Endothelial cell of umbilical vein (primary cell): ENCODE results near the gene GPAT3. TPM values are rescaled to one million over a fixed set of nuclear protein-coding genes. Genes with fewer than 3 reads are reported as not detected.

ENCODE experiments used
- BruUV-seq: library from RNA; stranded (reverse); fragments of 400-500 nt; replicated peaks from 2 replicates; lab custom pipeline; 2021; lab: Mats Ljungman, UMichigan
- CTCF ChIA-PET: fragments of 300-600, 350-600 bp; sonication (Branson Sonifier 250); formaldehyde crosslinking; loops from one replicate; lab custom pipeline; 2021; ENCODE audit warnings: antibody characterized with exemption, inconsistent platforms; lab: Charles Lee
- POLR2A ChIA-PET: fragments of 300-600, 350-600 bp; sonication (Branson Sonifier 250); formaldehyde crosslinking; loops from one replicate; lab custom pipeline; 2021; ENCODE audit warnings: antibody characterized with exemption, inconsistent platforms; lab: Charles Lee
- DNase-seq: peaks from one replicate; pipeline ENCODE4 v3.0.0-alpha.2; 2011; ENCODE audit warnings: low read depth, low spot score
- FAIRE-seq: peaks from 2 replicates; lab custom pipeline; 2011; peaks lifted over from hg19 to GRCh38; lab: Jason Lieb, UNC
- H2AFZ ChIP-seq: 2 replicates; pipeline ENCODE4 v1.6.0; 2012; ENCODE audit warnings: low read depth, low read length, control low read depth, inconsistent platforms
- H3K27ac ChIP-seq: 2 replicates; pipeline ENCODE4 v1.5.1; 2011; ENCODE audit warnings: low read depth, mild to moderate bottlenecking, control low read depth, low read length, moderate library complexity; ENCODE audit not compliant: insufficient read depth
- H3K27me3 ChIP-seq, 2 experiments: 2 replicates each; pipeline versions ENCODE4 v1.6.0 to v1.6.1; 2011; ENCODE audit warnings: low read length in 2 of 2, mixed read lengths in 1 of 2; ENCODE audit not compliant: control insufficient read depth in 2 of 2, insufficient read depth in 2 of 2
- H3K36me3 ChIP-seq, 2 experiments: 2 replicates in 1 of 2; 3 replicates in 1 of 2; pipeline ENCODE4 v1.5.1; 2011; ENCODE audit warnings: low read length in 2 of 2, mild to moderate bottlenecking in 1 of 2, moderate library complexity in 1 of 2; ENCODE audit not compliant: control insufficient read depth in 2 of 2, insufficient read depth in 2 of 2; ENCODE audit errors: extremely low read depth in 1 of 2
- H3K4me1 ChIP-seq: 3 replicates; pipeline ENCODE4 v1.5.1; 2011; ENCODE audit warnings: mild to moderate bottlenecking, low read length; ENCODE audit not compliant: control insufficient read depth, insufficient read depth; ENCODE audit errors: extremely low read depth
- H3K4me2 ChIP-seq: 2 replicates; pipeline ENCODE4 v1.6.1; 2011; ENCODE audit warnings: low read length, control low read depth, mixed read lengths; ENCODE audit not compliant: insufficient read depth
- H3K4me3 ChIP-seq, 3 experiments: fragments of 200-600 bp in 1 of 3; sonication (generic), shearing (Covaris generic) in 1 of 3; replicated peaks in 1 of 3; 2 replicates each; pipeline ENCODE4 v1.5.1; 2011 to 2016; ENCODE audit warnings: control low read depth in 3 of 3, low read length in 3 of 3, mild to moderate bottlenecking in 2 of 3, inconsistent platforms in 1 of 3, low read depth in 1 of 3, moderate library complexity in 1 of 3; ENCODE audit not compliant: insufficient read depth in 1 of 3
- H3K79me2 ChIP-seq: 2 replicates; pipeline ENCODE4 v1.6.0; 2012; ENCODE audit warnings: low read length, inconsistent platforms; ENCODE audit not compliant: control insufficient read depth, insufficient read depth
- H3K9ac ChIP-seq: replicated peaks from 2 replicates; pipeline ENCODE3; 2011; ENCODE audit warnings: low read length, control low read depth; ENCODE audit not compliant: insufficient read depth; ENCODE audit errors: extremely low read depth
- H3K9me1 ChIP-seq: replicated peaks from 3 replicates; pipeline ENCODE4 v1.6.0; 2011; ENCODE audit warnings: mild to moderate bottlenecking, low read length; ENCODE audit not compliant: control insufficient read depth, insufficient read depth; ENCODE audit errors: extremely low read depth
- H3K9me3 ChIP-seq: replicated peaks from 2 replicates; pipeline ENCODE4 v1.5.1; 2012; ENCODE audit warnings: low read length, inconsistent platforms; ENCODE audit not compliant: control insufficient read depth, insufficient read depth
- H4K20me1 ChIP-seq: replicated peaks from 2 replicates; pipeline ENCODE3; 2011; ENCODE audit warnings: mild to moderate bottlenecking, low read length; ENCODE audit not compliant: control insufficient read depth, insufficient read depth; ENCODE audit errors: extremely low read depth
- EZH2 ChIP-seq: IDR thresholded peaks from 2 replicates; pipeline ENCODE4 v1.6.1; 2012; ENCODE audit warnings: borderline replicate concordance, low read depth, mild to moderate bottlenecking, moderate library complexity, low read length, inconsistent platforms; ENCODE audit not compliant: severe bottlenecking
- FOS ChIP-seq: IDR thresholded peaks from 2 replicates; pipeline ENCODE4 v1.6.1; 2011; ENCODE audit warnings: mild to moderate bottlenecking, low read length, moderate library complexity, borderline replicate concordance; ENCODE audit not compliant: insufficient read depth
- GATA2 ChIP-seq: IDR thresholded peaks from 2 replicates; pipeline ENCODE4 v1.7.0; 2011; ENCODE audit warnings: low read depth, mild to moderate bottlenecking, moderate library complexity, mixed read lengths, low read length; ENCODE audit not compliant: insufficient read length, insufficient read depth
- JUN ChIP-seq: IDR thresholded peaks from 2 replicates; pipeline ENCODE4 v1.6.1; 2011; ENCODE audit warnings: borderline replicate concordance, low read depth; ENCODE audit not compliant: insufficient read length, insufficient read depth
- MYC ChIP-seq: IDR thresholded peaks from one replicate; pipeline ENCODE4 v1.6.1; 2011; ENCODE audit warnings: mild to moderate bottlenecking, low read depth, low read length
- POLR2A ChIP-seq: IDR thresholded peaks from 2 replicates; pipeline ENCODE4 v1.6.1; 2012; ENCODE audit warnings: low read depth, mild to moderate bottlenecking, control low read depth, low read length
- POLR2AphosphoS5 ChIP-seq: IDR thresholded peaks from 2 replicates; pipeline ENCODE4 v1.6.1; 2012; ENCODE audit warnings: low read depth, mild to moderate bottlenecking, control low read depth, low read length, moderate library complexity; ENCODE audit not compliant: insufficient read depth
- dilution Hi-C: fragments of 300-500 bp; cut with MboI; formaldehyde crosslinking; loops from one replicate; pipeline ENCODE4 v1.15.0; 2019; ENCODE audit warnings: low sequenced_read_pairs; ENCODE audit not compliant: extremely low pct_ligation_motif_present
- intact Hi-C: fragments of 100-400 bp; cut with micrococcal nuclease; formaldehyde crosslinking; loops from one replicate; pipeline ENCODE4 v1.10.0; 2022
- polyA plus RNA-seq, 4 experiments: library from polyadenylated mRNA; depleted of rRNA in 3 of 4; stranded (reverse) in 3 of 4; unstranded in 1 of 4; fragments of >200 nt; gene quantifications; 2 replicates each; pipeline versions ENCODE4 v1.2.1 to v1.2.3, GENCODE V29; 2011 to 2012; ENCODE audit warnings: missing spikeins in 1 of 4
- total RNA-seq: library from RNA; stranded (reverse); gene quantifications from 2 replicates; pipeline ENCODE4 v1.2.3, GENCODE V29; 2021
- TF ChIP-seq, protein P1 (sequence below): IDR thresholded peaks from 2 replicates; pipeline ENCODE4 v1.6.1; 2011; ENCODE audit not compliant: insufficient read depth, insufficient read length
- TF ChIP-seq, protein P2 (sequence below), 2 donors: IDR thresholded peaks; 1 replicate in 1 of 2; 2 replicates in 1 of 2; pipeline ENCODE4 v1.5.1; 2011; ENCODE audit warnings: low read length in 2 of 2, mild to moderate bottlenecking in 2 of 2, moderate library complexity in 2 of 2, control low read depth in 1 of 2, inconsistent platforms in 1 of 2, low read depth in 1 of 2; ENCODE audit not compliant: insufficient read depth in 1 of 2; ENCODE audit errors: extremely low read depth in 1 of 2

The GPAT3 gene
- total and polyA plus RNA-seq, 2 donors (not counting 3 experiments of a cell fraction or from before 2014, with no cell fraction given) = 0.36 to 2.1 TPM

DNA sequence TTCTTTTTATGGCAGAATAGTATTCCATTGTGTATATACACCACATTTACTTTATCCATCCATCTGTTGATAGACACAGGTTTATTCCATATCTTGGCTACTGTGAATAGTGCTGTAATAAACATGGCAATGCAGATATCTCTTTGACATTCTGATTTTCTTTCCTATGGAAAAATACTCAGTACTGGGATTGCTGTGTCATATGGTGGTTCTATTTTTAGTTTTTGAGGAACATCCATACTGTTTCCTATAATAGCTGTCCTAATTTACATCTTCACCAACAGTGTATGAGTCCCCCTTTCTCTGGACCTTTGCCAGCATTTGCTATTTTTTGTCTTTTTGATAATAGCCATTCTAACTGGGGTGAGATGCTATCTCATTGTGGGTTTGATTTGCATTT, 73.5 kb downstream of the GPAT3 start:
- no peak overlapping the region for H3K4me2 ChIP-seq
- FAIRE-seq (no peak), DNase-seq (no peak)
- no peak overlapping the region for H3K27ac ChIP-seq
- H2AFZ ChIP-seq = no peak overlapping the region
- POLR2A ChIA-PET = no interaction called here
- no peaks in the 10 kb centered on the region for H3K79me2 ChIP-seq
- dilution Hi-C loops = no loop called here
- no peaks in the 10 kb centered on the region for H3K27me3 ChIP-seq
- H3K9ac ChIP-seq = no peak overlapping the region
- H3K9me1 ChIP-seq = no peaks in the 10 kb centered on the region
- intact Hi-C loops = no loop called here
- no peaks in the 10 kb centered on the region for H3K4me1 ChIP-seq
- CTCF ChIA-PET = no interaction called here
- H3K36me3 ChIP-seq = no peaks in the 10 kb centered on the region
- no peaks in the 10 kb centered on the region for H3K9me3 ChIP-seq
- no peaks in the 10 kb centered on the region for H4K20me1 ChIP-seq
- BruUV-seq = no TSS peak
- H3K4me3 ChIP-seq = no peak overlapping the region
- no peak for TF ChIP-seq POLR2A
- TF ChIP-seq, protein P1, sequence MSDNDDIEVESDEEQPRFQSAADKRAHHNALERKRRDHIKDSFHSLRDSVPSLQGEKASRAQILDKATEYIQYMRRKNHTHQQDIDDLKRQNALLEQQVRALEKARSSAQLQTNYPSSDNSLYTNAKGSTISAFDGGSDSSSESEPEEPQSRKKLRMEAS = no peak
- no peak for TF ChIP-seq GATA2
- no peak for TF ChIP-seq EZH2
- TF ChIP-seq, protein P2, sequence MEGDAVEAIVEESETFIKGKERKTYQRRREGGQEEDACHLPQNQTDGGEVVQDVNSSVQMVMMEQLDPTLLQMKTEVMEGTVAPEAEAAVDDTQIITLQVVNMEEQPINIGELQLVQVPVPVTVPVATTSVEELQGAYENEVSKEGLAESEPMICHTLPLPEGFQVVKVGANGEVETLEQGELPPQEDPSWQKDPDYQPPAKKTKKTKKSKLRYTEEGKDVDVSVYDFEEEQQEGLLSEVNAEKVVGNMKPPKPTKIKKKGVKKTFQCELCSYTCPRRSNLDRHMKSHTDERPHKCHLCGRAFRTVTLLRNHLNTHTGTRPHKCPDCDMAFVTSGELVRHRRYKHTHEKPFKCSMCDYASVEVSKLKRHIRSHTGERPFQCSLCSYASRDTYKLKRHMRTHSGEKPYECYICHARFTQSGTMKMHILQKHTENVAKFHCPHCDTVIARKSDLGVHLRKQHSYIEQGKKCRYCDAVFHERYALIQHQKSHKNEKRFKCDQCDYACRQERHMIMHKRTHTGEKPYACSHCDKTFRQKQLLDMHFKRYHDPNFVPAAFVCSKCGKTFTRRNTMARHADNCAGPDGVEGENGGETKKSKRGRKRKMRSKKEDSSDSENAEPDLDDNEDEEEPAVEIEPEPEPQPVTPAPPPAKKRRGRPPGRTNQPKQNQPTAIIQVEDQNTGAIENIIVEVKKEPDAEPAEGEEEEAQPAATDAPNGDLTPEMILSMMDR (IDR thresholded peaks at IDR 0.05; ENCODE audit: extremely low read depth in 1 of 2, insufficient read depth in 1 of 2, low read depth in 1 of 2, low read length in 2 of 2) = no peak
- no peak for TF ChIP-seq JUN
- TF ChIP-seq MYC = no peak
- TF ChIP-seq POLR2AphosphoS5 = no peak
- no peak for TF ChIP-seq FOS
